H1 (cell line): Measurements from ENCODE around the gene MMUT. TPM values are rescaled to one million over a fixed set of nuclear protein-coding genes. Genes with fewer than 3 reads are reported as not detected.

Source experiments
- CTCF ChIA-PET: fragments of 300-600 bp; sonication (Branson Sonifier 250); formaldehyde crosslinking; loops from one replicate; lab custom pipeline; 2021; ENCODE audit not compliant: partially characterized antibody; lab: Charles Lee
- POLR2A ChIA-PET: fragments of 300-600 bp; sonication (Branson Sonifier 250); formaldehyde crosslinking; loops from one replicate; lab custom pipeline; 2021; ENCODE audit warnings: inconsistent platforms; ENCODE audit not compliant: partially characterized antibody; lab: Charles Lee
- DNase-seq, 2 experiments: peaks; one replicate each; pipeline versions ENCODE4 v3.0.0 to v3.0.0-alpha.2; 2010 to 2022; ENCODE audit warnings: low spot score in 2 of 2, low read depth in 1 of 2, mixed read lengths in 1 of 2
- FAIRE-seq: peaks from 2 replicates; lab custom pipeline; 2011; peaks lifted over from hg19 to GRCh38; lab: Jason Lieb, UNC
- H2AFZ ChIP-seq: 2 replicates; pipeline ENCODE4 v1.8.1; 2012; ENCODE audit warnings: low read length, inconsistent platforms
- H2AK5ac ChIP-seq: 2 replicates; pipeline ENCODE4 v1.6.1; 2013; ENCODE audit warnings: low read depth, low read length
- H2BK120ac ChIP-seq: replicated peaks from 2 replicates; pipeline ENCODE3; 2013; ENCODE audit warnings: low read depth, low read length, inconsistent platforms
- H2BK12ac ChIP-seq: 2 replicates; pipeline ENCODE4 v1.6.1; 2013; ENCODE audit warnings: low read depth, low read length
- H2BK15ac ChIP-seq: 2 replicates; pipeline ENCODE4 v1.6.1; 2013; ENCODE audit warnings: low read length
- H2BK20ac ChIP-seq: 2 replicates; pipeline ENCODE4 v1.6.1; 2013; ENCODE audit warnings: low read length
- H2BK5ac ChIP-seq: 2 replicates; pipeline ENCODE4 v1.6.1; 2013; ENCODE audit warnings: low read depth, low read length
- H3K14ac ChIP-seq: 2 replicates; pipeline ENCODE4 v1.6.1; 2013; ENCODE audit warnings: inconsistent platforms; ENCODE audit not compliant: insufficient read length
- H3K18ac ChIP-seq: 2 replicates; pipeline ENCODE4 v1.6.1; 2013; ENCODE audit warnings: low read length; ENCODE audit errors: extremely low read depth
- H3K23ac ChIP-seq: 2 replicates; pipeline ENCODE4 v1.6.1; 2013; ENCODE audit warnings: inconsistent platforms; ENCODE audit not compliant: insufficient read length
- H3K23me2 ChIP-seq: 2 replicates; pipeline ENCODE4 v1.6.1; 2013; ENCODE audit warnings: low read depth, low read length
- H3K27ac ChIP-seq: 2 replicates; pipeline ENCODE4 v1.6.1; 2011; ENCODE audit warnings: low read depth, low read length, inconsistent platforms
- H3K27me3 ChIP-seq, 4 experiments: replicated peaks in 1 of 4; 1 replicate in 1 of 4; 2 replicates in 3 of 4; pipeline versions ENCODE4 v1.6.1 to v1.8.1; 2011 to 2013; ENCODE audit warnings: low read length in 3 of 4, mild to moderate bottlenecking in 3 of 4, inconsistent platforms in 2 of 4, mixed read lengths in 2 of 4, moderate library complexity in 1 of 4; ENCODE audit not compliant: control insufficient read depth in 3 of 4, insufficient read depth in 3 of 4; ENCODE audit errors: extremely low read depth in 1 of 4
- H3K36me3 ChIP-seq, 4 experiments: 2 replicates each; pipeline versions ENCODE4 v1.6.1 to v1.8.1; 2011 to 2013; ENCODE audit warnings: mild to moderate bottlenecking in 4 of 4, low read length in 3 of 4, moderate library complexity in 2 of 4, control low read depth in 1 of 4, inconsistent platforms in 1 of 4; ENCODE audit not compliant: insufficient read depth in 4 of 4, control insufficient read depth in 2 of 4
- H3K4ac ChIP-seq: replicated peaks from 2 replicates; pipeline ENCODE3; 2013; ENCODE audit warnings: low read length, low read depth, mixed read lengths, inconsistent platforms; ENCODE audit not compliant: insufficient read length
- H3K4me1 ChIP-seq, 4 experiments: replicated peaks in 1 of 4; 1 replicate in 1 of 4; 2 replicates in 3 of 4; pipeline versions ENCODE4 v1.6.1 to v1.8.1; 2011 to 2013; ENCODE audit warnings: low read length in 3 of 4, inconsistent platforms in 2 of 4, mixed read lengths in 1 of 4; ENCODE audit not compliant: insufficient read depth in 4 of 4, control insufficient read depth in 3 of 4
- H3K4me2 ChIP-seq, 2 experiments: 2 replicates each; pipeline versions ENCODE4 v1.6.1 to v1.8.1; 2011 to 2013; ENCODE audit warnings: low read depth in 2 of 2, low read length in 2 of 2, control low read depth in 1 of 2, inconsistent platforms in 1 of 2, mild to moderate bottlenecking in 1 of 2; ENCODE audit not compliant: insufficient read depth in 1 of 2
- H3K4me3 ChIP-seq, 4 experiments: fragments of 200-600, 300-600 bp in 1 of 4; sonication (generic), shearing (Covaris generic), sonication (Bioruptor Twin) in 1 of 4; 2 replicates each; pipeline versions ENCODE4 v1.5.1 to v1.8.1; 2011 to 2016; ENCODE audit warnings: low read length in 4 of 4, low read depth in 3 of 4, control low read depth in 2 of 4, inconsistent platforms in 2 of 4, mild to moderate bottlenecking in 2 of 4, mixed read lengths in 1 of 4, moderate library complexity in 1 of 4; ENCODE audit not compliant: insufficient read depth in 2 of 4; ENCODE audit errors: extremely low read depth in 1 of 4
- H3K56ac ChIP-seq: replicated peaks from 2 replicates; pipeline ENCODE3; 2013; ENCODE audit warnings: low read depth, mild to moderate bottlenecking, mixed read lengths, low read length, inconsistent platforms; ENCODE audit not compliant: insufficient read length
- H3K79me1 ChIP-seq: 2 replicates; pipeline ENCODE4 v1.6.1; 2013; ENCODE audit warnings: low read depth, low read length, control low read depth
- H3K79me2 ChIP-seq, 2 experiments: 2 replicates each; pipeline versions ENCODE4 v1.6.1 to v1.8.1; 2012 to 2013; ENCODE audit warnings: low read length in 2 of 2, mild to moderate bottlenecking in 2 of 2, inconsistent platforms in 1 of 2; ENCODE audit not compliant: insufficient read depth in 2 of 2, control insufficient read depth in 1 of 2
- H3K9ac ChIP-seq, 4 experiments: replicated peaks in 1 of 4; 1 replicate in 1 of 4; 2 replicates in 3 of 4; pipeline versions ENCODE4 v1.6.1 to v1.8.1; 2011 to 2013; ENCODE audit warnings: low read depth in 3 of 4, low read length in 3 of 4, control low read depth in 2 of 4, mild to moderate bottlenecking in 2 of 4, moderate library complexity in 2 of 4, inconsistent platforms in 1 of 4; ENCODE audit errors: extremely low read depth in 1 of 4
- H3K9me3 ChIP-seq, 2 experiments: 2 replicates each; pipeline versions ENCODE4 v1.6.1 to v1.8.1; 2012 to 2013; ENCODE audit warnings: mild to moderate bottlenecking in 2 of 2, moderate library complexity in 2 of 2, control low read depth in 1 of 2, inconsistent platforms in 1 of 2, low read depth in 1 of 2, low read length in 1 of 2, mixed read lengths in 1 of 2; ENCODE audit not compliant: insufficient read depth in 2 of 2
- H4K20me1 ChIP-seq, 2 experiments: replicated peaks in 1 of 2; 2 replicates each; pipeline versions ENCODE3 to v1.8.1; 2011 to 2013; ENCODE audit warnings: inconsistent platforms in 2 of 2, low read length in 2 of 2, mild to moderate bottlenecking in 1 of 2; ENCODE audit not compliant: insufficient read depth in 2 of 2, control insufficient read depth in 1 of 2
- H4K5ac ChIP-seq: 2 replicates; pipeline ENCODE4 v1.6.1; 2013; ENCODE audit warnings: low read length, low read depth, mixed read lengths, inconsistent platforms; ENCODE audit not compliant: insufficient read length
- H4K8ac ChIP-seq: 2 replicates; pipeline ENCODE4 v1.8.0; 2013; ENCODE audit warnings: mild to moderate bottlenecking, moderate library complexity, low read length, inconsistent platforms; ENCODE audit not compliant: insufficient read depth; ENCODE audit errors: extremely low read depth
- H4K91ac ChIP-seq: replicated peaks from 2 replicates; pipeline ENCODE3; 2013; ENCODE audit warnings: low read length, mixed read lengths, inconsistent platforms; ENCODE audit not compliant: insufficient read length
- BACH1 ChIP-seq: IDR thresholded peaks from 2 replicates; pipeline ENCODE4 v1.6.1; 2012; ENCODE audit warnings: low read length, improper control_type of control experiment
- CHD2 ChIP-seq: IDR thresholded peaks from 2 replicates; pipeline ENCODE4 v1.6.1; 2012; ENCODE audit warnings: low read length, improper control_type of control experiment
- CREB1 ChIP-seq: IDR thresholded peaks from 2 replicates; pipeline ENCODE4 v1.6.1; 2012; ENCODE audit warnings: inconsistent platforms
- FOSL1 ChIP-seq: IDR thresholded peaks from 2 replicates; pipeline ENCODE4 v1.6.1; 2011; ENCODE audit warnings: mild to moderate bottlenecking, low read depth, low read length, moderate library complexity; ENCODE audit not compliant: insufficient read depth
- JUN ChIP-seq: IDR thresholded peaks from 2 replicates; pipeline ENCODE4 v1.6.1; 2011; ENCODE audit warnings: low read depth, mild to moderate bottlenecking, improper control_type of control experiment, low read length
- KDM5A ChIP-seq: fragments of 200-600 bp; IDR thresholded peaks from 2 replicates; pipeline ENCODE4 v1.7.1; 2012; ENCODE audit warnings: mild to moderate bottlenecking, low read length, inconsistent platforms, mixed read lengths
- RAD21 ChIP-seq, 2 experiments: IDR thresholded peaks in 1 of 2; conservative IDR thresholded peaks in 1 of 2; 2 replicates each; pipeline ENCODE4 v1.6.1; 2011; ENCODE audit warnings: low read depth in 2 of 2, low read length in 2 of 2, improper control_type of control experiment in 1 of 2, inconsistent platforms in 1 of 2, mild to moderate bottlenecking in 1 of 2, moderate library complexity in 1 of 2
- YY1 ChIP-seq: IDR thresholded peaks from 2 replicates; pipeline ENCODE4 v1.6.1; 2011; ENCODE audit warnings: low read depth, mild to moderate bottlenecking, low read length
- WGBS, 2 experiments: shearing (Covaris generic) in 1 of 2; methylation state at CpG; one replicate each; pipeline versions ENCODE4 v1.1.6 to v1.1.7; 2013 to 2015; ENCODE audit warnings: low lambda C conversion rate in 2 of 2, mixed read lengths in 2 of 2, inconsistent platforms in 1 of 2, low coverage in 1 of 2, missing lambda C conversion rate in 1 of 2; ENCODE audit not compliant: insufficient replicate concordance in 2 of 2, insufficient coverage in 1 of 2, insufficient read length in 1 of 2; ENCODE audit errors: extremely low coverage in 1 of 2, missing lambda C conversion rate in 1 of 2; 5-methylcytosine and 5-hydroxymethylcytosine counted together
- polyA plus RNA-seq, 7 experiments: library from polyadenylated mRNA; depleted of rRNA in 3 of 7; stranded (reverse) in 5 of 7; unstranded in 2 of 7; fragments of >200 nt in 5 of 7; fragments of 200-250 nt in 2 of 7; gene quantifications; 1 replicate in 5 of 7; 2 replicates in 1 of 7; 4 replicates in 1 of 7; pipeline versions ENCODE4 v1.2.1 to v1.2.3, GENCODE V29; 2011 to 2013; ENCODE audit warnings: missing spikeins in 2 of 7, mixed read lengths in 2 of 7
- total RNA-seq: library from RNA; stranded (reverse); fragmentation: NEBNext Ultra II Directional; extraction: Animal tissue kit (Norgen Biotek cat#: 25700); gene quantifications from 2 replicates; pipeline ENCODE4 v1.2.1, GENCODE V29; 2021

MMUT gene
- total and polyA plus RNA-seq, 2 of the 8 experiments (the other 6 are each of a cell fraction or from before 2014, with no cell fraction given): 5.2 to 13.0 TPM

DNA sequence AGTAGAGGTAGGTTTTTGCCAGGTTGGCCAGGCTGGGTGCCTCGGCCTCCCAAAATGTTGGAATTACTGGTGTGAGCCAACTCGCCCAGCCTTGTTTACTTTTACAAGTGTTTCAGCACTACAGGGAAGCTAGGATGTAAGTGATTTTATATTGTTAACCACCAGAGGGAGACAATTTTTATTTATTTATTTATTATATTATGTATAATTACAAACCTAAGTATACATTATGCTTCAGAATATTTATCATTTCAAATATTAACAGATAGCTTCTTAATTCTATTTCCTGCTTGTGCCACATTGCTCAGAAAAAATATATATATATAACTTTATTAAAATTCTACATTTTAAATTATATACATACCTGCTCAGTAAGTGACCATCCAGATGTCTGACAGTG lies 9.8 kb downstream of the MMUT start:
- H3K14ac ChIP-seq: no peak overlapping the region
- H3K79me2 ChIP-seq: no peaks in the 10 kb centered on the region
- no peak overlapping the region for H2AFZ ChIP-seq
- no peaks in the 10 kb centered on the region for H3K79me1 ChIP-seq
- no peak for DNase-seq
- H2BK12ac ChIP-seq: no peak overlapping the region
- H3K4ac ChIP-seq: no peak overlapping the region
- no peaks in the 10 kb centered on the region for H3K27me3 ChIP-seq
- no peak overlapping the region for H2BK120ac ChIP-seq
- H2BK15ac ChIP-seq: no peak overlapping the region
- H4K91ac ChIP-seq: no peak overlapping the region
- CTCF ChIA-PET: interaction anchor here (0.6 to 1.3 kb wide), 7 partner anchors 14 to 955 kb away, joined by 3 to 5 read pairs (median 3); no protein-coding TSS in a partner anchor
- no peak overlapping the region for H2BK20ac ChIP-seq
- no peaks in the 10 kb centered on the region for H3K23me2 ChIP-seq
- H4K20me1 ChIP-seq: no peaks in the 10 kb centered on the region
- no peak overlapping the region for H3K4me3 ChIP-seq
- H3K36me3 ChIP-seq: peaks cover 0 to 20% (median 1%) of the 10 kb centered on the region in 4 experiments; a peak in 3 of 8 replicates
- TF ChIP-seq CREB1 (no peak), RAD21 (IDR thresholded peaks at IDR 0.05 in 1 of 2, conservative IDR thresholded peaks at IDR 0.05 in 1 of 2; ENCODE audit: low read depth in 2 of 2, low read length in 2 of 2) (no peak), YY1 (no peak), CHD2 (no peak), KDM5A (no peak), FOSL1 (no peak), JUN (no peak), BACH1 (no peak)
- TF ChIP-seq, all 59 proteins: peak for 0
- no peak overlapping the region for H3K9ac ChIP-seq
- no peaks in the 10 kb centered on the region for H3K9me3 ChIP-seq
- no peak for FAIRE-seq
- H3K4me2 ChIP-seq: no peak overlapping the region
- H3K23ac ChIP-seq: no peak overlapping the region
- H3K4me1 ChIP-seq: no peaks in the 10 kb centered on the region
- no peak overlapping the region for H3K27ac ChIP-seq
- no peak overlapping the region for H3K56ac ChIP-seq
- H2BK5ac ChIP-seq: no peak overlapping the region
- H4K8ac ChIP-seq: no peak overlapping the region
- whole genome bisulfite sequencing, 2 experiments: 100% methylated on average over 2 of the region's 2 CpGs; no CpG with 5 or more reads in 1 of the 2 experiments
- POLR2A ChIA-PET: no interaction called here
- no peak overlapping the region for H4K5ac ChIP-seq
- H3K18ac ChIP-seq: no peak overlapping the region
- H2AK5ac ChIP-seq: no peak overlapping the region
